Activated CD4-positive, alpha-beta T cell treated with anti-CD3 and anti-CD28 coated beads for 24 hours (primary cell): ENCODE results near the gene SEC22A.

ENCODE experiments used
- DNase-seq, 2 donors: peaks; one replicate each; pipeline ENCODE4 v3.0.0-alpha.2; 2020; ENCODE audit warnings: low read depth in 2 of 2

SEC22A gene

DNA sequence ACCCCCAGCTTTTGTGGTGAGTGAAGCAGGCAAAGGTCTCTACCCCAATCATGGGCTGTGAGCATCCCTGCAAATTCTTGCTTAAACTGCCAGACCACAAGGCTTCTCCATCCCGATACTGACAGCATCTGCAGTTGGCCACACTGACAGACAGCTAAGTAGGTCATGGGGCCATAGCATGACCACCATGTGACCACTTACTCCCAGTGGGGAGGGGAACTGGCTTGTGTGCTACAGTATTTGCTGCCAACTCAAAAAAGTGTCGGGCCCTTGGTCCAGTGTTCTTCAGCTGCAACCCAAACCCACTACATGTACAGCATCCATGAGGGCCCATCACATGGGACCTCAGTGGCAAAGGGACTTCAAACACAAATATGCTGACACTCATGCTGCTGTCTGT is 103.4 kb downstream of the SEC22A start:
- DNase-seq = no peak

DNA sequence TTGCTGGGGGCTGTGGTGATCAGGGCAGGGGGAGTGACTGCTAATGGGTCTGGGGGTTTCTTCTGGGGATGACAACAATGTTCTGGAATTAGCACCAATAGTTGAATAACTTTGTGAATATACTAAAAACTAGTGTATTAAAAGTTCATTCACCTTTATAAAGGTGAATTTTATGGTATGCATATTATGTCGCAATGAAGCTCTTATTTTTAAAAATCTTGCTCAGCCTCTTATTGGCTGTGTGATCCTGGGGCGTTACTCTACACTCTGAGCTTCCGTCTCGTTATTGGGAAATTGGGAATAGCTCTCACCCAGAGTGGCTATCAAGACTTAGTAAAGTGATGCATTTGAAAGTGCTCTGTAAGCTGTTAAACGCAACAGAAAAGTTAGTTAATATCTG is 105.3 kb downstream of the SEC22A start:
- DNase-seq = no peak

DNA sequence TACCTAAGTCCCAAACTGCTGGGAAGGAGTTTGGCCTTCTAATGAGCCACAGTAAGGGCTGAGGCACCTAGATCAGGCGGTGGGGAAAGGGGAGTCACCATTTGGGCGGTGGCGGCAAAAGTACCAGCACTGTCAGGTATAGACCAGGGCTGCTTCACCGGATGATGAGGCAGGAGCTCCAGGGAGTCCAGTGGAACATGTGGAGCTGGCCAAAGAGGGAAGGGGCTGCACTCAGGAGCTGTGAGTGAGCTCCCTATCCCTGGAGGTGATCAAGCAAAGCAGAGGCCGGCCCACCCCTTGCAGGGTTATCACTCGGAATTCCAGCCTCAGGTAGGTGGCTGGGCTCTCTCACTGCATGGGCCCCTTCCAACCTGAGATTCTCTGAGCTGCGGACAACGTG is 108.4 kb downstream of the SEC22A start:
- no peak for DNase-seq

DNA sequence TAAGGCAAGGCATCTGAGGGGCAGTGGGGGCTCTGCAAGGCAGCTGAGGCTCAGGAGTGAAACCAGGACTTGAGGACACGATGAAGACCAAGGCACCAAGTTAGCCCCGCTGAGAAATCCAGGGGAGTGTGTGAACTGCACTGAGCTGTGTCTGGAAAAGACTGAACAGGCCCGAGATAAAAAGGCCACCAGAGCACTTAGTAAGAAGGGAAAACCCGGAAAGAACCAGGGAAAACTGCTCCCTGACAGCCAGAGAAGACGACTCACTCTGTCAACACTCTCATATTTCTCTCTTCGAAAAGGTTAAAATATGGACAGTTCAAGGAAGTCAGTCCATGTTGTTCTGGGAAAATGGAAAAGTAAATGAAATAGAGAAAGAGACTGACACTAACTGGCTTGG is 109.0 kb downstream of the SEC22A start:
- no peak for DNase-seq

DNA sequence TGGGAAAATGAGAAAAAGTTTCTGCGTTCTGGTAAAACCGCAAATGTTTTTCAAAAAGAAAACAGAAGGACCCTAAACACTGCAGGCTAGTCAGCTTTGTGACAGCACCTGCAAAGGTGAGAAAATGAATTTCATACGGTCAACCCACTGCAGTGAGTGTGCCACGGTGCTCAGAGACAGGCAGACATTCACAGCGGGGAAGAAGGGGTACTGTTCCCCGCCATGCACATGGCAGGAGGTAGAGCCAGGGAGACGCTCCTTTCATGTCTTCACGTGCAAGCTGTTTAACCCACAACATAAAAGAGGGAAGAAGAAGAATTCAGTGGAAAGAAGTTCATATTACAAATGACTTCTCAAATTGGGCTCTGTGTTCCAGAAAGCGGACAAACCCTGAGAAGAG is 109.5 kb downstream of the SEC22A start:
- DNase-seq = no peak

DNA sequence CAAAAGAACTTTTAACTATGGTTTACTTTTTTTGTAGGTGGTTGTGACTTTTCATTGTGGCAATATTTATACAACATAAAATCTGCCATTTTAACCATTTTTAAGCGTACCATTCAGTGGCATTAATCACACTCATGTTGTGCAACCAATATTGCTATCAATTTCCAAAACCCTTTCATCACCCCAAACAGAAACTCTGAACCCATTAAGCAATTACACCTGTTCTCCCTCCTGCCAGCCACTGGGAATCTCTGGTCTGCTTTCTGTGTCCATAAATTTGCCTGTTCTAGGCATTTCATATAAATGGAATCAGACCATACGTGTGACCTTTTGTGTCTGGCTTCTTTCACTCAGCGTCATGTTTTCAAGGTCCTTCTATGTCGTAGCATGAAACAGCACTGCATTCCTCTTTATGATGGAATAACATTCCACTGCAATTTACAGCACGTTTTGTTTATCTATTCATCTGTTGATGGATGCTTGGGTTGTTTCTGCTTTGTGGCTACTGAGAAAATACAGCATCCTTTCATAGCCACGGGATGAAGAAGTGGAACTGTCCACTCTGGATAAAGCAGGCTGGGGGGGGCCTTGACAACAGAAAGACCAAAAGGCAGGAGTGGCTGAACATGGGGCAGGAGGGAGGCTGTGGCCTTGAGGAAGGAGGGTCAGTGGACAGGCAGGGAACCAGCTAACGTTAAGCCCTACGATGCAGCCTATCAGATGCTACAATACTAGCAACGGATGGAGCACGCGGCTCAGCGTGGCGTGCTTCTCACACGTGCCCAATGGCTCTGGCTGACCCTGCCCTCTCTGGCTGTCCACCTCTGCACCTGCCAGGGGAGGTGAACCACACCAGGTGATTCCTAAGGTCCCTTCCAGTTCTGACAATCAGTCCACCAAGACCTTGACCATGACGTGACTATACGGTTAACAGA is 110.9 kb downstream of the SEC22A start:
- no peak for DNase-seq

DNA sequence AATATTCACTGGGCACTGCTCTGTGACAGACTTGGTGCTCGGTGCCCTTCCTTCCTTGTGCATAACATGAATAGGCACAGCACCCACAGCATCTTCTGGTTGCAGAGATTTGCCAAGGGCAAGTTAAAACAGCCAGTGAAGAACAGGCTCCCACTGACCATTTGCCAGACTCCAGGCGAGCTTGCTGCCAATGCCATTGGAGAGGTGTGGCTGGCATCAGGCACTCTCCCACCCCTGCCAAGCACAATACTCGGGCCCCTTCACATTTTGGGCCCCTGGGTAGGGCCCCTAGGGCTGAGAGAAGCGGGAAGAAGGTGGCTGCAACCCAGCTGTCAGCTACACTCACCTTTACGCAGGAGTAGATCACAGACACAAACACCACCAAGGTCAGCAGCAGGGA is 112.1 kb downstream of the SEC22A start:
- DNase-seq = no peak

DNA sequence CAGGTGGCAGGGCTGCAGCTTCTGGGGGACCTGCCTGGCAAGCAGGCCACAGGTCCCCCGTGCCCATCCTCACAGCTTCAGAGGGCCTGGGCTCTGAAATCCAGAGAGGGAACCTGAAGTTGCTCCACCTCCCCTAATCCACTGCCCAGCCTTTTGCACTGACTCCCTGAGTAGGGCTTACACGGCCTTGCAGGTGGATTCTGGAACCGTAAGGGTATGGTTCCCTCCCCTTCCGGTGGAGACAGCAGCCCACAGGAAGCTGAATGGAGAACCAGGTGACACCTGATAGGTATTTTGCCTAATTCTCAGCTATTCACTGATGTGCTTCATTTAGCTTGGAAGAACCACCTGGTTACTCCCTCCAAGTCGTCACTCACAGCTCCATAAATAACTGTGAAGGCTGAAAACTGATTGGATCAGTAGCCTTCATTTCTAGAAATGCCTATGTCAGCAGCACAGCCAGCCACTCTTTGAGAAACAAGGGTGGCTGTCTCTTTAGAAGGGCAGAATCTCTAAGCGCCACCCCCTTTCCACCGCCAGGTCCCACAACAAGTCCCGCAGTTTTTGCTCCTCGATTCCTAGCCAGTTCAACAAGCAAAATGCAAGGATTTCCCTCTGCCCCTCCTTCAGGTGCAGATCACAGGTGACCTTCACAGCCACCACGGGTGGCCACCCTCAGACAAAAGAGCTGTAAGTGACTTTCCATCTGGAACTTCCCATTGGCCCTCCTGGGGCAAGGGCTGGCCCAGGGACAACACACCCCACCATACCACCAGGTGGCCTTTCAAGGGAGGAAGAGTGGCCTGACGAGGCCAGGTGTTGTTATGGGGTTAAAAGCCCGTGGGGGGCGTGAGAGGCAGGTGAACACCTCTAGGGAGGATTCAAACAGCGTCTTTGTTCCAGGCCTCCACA is 112.9 kb downstream of the SEC22A start:
- no peak for DNase-seq

DNA sequence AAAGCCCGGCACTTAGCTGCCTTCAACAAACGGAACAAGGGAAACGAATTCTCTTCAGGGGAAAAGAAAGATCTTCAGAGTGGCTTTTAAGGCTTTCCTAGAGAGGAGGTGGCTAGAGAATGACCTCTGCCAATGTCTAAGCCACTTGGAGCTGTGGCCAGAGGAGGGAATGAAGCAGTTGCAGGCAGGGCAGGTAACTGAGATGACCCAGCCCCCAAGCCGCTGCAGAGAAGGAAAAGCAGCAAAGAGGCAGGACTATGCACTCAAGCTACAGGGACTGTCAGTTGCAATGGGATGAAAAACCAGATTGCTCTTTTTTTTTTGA is 113.5 kb downstream of the SEC22A start:
- no peak for DNase-seq

DNA sequence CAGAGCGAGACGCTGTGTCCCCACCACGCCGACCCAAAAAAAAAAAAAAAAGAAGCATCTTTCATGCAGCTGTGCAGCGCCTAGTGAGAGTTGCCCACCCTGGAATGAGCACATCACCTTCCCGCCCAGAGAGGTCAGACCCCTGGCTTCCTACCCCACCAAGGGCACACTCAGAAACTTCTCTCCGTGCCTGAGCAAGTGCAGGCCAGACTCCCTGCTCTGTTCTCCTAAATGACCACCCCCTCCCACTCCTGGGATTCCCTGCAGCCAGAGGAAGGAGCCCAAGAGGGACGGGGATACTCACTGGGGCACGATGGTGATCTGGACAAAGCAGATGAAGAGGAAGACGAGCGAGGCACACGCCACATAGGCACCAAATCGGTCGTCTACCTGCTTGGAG is 116.0 kb downstream of the SEC22A start:
- no peak for DNase-seq

DNA sequence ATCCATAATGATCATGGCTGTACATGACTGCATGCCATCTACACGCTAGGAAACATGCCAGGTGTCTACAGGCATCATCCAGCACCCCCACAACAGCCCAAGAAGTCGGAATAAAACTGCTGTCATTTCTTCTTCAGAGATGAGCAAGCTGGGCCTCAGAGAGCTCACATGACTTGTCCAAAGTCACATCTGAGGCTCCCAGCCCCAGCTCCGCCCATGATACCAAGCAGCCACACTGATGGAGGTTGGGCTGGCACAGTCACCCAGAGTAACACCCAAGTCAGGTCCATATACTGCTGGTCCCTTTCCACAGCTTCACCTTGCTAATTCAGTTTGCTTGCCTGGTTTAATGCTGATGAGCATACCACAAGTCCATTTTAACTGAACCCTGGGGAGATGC is 116.6 kb downstream of the SEC22A start:
- DNase-seq = no peak

DNA sequence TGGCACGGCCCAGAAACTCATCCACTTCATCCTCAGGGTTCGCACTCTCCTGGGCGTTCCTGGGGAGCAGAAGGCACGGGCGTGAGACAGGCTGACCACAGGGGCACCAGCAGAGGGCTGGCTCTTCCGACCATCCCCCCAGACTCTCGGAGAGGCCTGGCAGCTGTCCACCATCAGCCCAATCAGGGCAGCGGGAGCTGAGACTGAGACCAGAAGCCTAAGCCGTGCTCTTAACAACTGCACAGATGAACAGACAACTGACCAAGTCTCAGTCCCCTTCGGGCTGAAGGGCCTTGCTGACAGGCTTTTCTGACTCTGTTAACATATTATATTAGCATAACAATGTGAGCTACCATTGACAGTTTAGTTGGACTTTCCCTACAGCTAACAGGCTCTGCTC is 118.0 kb downstream of the SEC22A start:
- DNase-seq = no peak

DNA sequence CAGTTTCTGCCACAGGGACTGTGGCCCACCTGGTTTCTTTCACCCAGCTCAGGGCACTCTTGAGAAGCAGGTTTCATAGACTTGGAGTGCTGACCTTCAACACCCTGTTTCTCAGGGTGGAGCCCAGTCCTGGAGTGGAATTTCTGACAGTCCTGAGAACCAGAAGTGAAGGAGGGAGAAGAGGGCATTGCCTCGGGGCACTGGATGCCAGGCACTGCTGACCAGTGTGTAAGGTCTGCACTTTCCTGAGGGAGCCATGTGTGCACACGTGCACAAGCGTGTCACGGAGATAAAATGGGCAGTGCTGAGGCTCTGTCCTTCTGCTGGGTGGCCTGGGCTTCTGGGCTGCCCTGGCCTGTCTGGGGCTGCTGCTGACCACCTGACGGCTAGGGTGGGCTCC is 118.5 kb downstream of the SEC22A start:
- no peak for DNase-seq

DNA sequence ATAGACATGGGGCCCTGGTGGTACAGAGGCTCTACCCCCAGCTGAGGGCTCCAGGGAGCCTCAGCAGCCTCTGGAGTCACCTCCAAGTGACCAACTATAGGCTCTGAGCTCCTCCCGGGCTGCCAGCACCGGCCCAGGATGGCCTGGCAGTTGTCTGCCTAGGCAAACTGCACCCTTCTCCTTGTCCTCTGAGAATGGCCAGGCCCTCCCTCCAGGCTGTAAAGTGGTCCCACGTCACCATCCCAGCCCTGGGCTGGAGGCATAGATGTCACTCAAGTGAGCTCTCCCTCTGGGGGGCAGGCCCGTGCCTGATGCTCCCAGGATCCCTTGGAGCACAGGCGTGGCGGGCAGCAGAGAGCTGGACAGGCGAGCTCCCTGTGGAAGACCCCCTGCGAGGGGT is 120.1 kb downstream of the SEC22A start:
- no peak for DNase-seq

DNA sequence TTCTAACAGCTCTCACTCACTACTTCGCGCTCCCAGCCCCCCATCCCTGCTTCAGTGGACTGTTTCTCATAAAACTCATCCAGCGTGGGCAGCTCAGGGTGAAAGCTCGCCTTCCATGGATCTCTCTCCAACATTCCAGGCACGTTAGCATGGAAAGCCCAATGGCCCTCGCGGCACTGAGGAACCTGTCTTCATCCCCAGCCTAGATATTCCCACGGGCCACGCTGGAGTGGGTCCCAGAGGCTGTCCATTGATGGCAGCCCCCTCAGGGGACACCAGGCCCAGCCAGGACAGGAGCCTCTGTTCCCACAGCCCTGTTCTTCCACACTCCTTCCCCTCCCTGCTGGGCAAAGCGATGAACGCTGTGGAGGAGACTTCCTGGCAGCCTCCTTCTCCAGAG is 121.1 kb downstream of the SEC22A start:
- DNase-seq = no peak
